OCI-LY1 (cell line): ENCODE measurements around the gene PTAR1.

ENCODE experiments used
- H2AFZ ChIP-seq: fragments of 200-600 bp; sonication (generic), shearing (Covaris generic); 2 replicates; pipeline ENCODE4 v1.6.0; 2014; ENCODE audit warnings: antibody characterized with exemption, mild to moderate bottlenecking, low read length
- H3F3A ChIP-seq: fragments of 200-600 bp; sonication (generic), shearing (Covaris generic); 2 replicates; pipeline ENCODE4 v1.6.0; 2014; ENCODE audit warnings: mild to moderate bottlenecking, antibody characterized with exemption, low read length, moderate library complexity; ENCODE audit not compliant: insufficient read depth
- H3K27ac ChIP-seq: fragments of 200-600 bp; sonication (generic); 2 replicates; pipeline ENCODE4 v1.5.1; 2014; ENCODE audit warnings: low read length, mixed run types, mild to moderate bottlenecking, low read depth; ENCODE audit not compliant: poor library complexity, severe bottlenecking
- H3K27me3 ChIP-seq: fragments of 200-600 bp; sonication (generic); 2 replicates; pipeline ENCODE4 v1.6.0; 2014; ENCODE audit warnings: antibody characterized with exemption, mild to moderate bottlenecking, low read length, moderate library complexity; ENCODE audit not compliant: insufficient read depth
- H3K36me3 ChIP-seq: fragments of 200-600 bp; sonication (generic); 2 replicates; pipeline ENCODE4 v1.6.1; 2014; ENCODE audit warnings: mild to moderate bottlenecking, antibody characterized with exemption, low read length, moderate library complexity, mixed read lengths; ENCODE audit not compliant: insufficient read depth
- H3K4me1 ChIP-seq: fragments of 200-600 bp; sonication (generic); 2 replicates; pipeline ENCODE4 v1.5.1; 2014; ENCODE audit warnings: mild to moderate bottlenecking, low read length, moderate library complexity; ENCODE audit not compliant: insufficient read depth, severe bottlenecking
- H3K4me2 ChIP-seq: fragments of 200-600 bp; sonication (generic), shearing (Covaris generic); 2 replicates; pipeline ENCODE4 v1.6.1; 2014; ENCODE audit warnings: low read length
- H3K4me3 ChIP-seq: fragments of 200-600 bp; sonication (generic); 2 replicates; pipeline ENCODE4 v1.5.1; 2014; ENCODE audit warnings: low read length, low read depth, mild to moderate bottlenecking, mixed read lengths; ENCODE audit not compliant: poor library complexity, severe bottlenecking
- H3K79me2 ChIP-seq: fragments of 200-600 bp; shearing (Covaris generic); 2 replicates; pipeline ENCODE4 v1.6.1; 2016; ENCODE audit warnings: mixed run types, low read length, mixed read lengths; ENCODE audit not compliant: insufficient read depth
- H3K9ac ChIP-seq: fragments of 200-600 bp; sonication (generic), shearing (Covaris generic); 2 replicates; pipeline ENCODE4 v1.6.1; 2014; ENCODE audit warnings: mild to moderate bottlenecking, low read length, mixed read lengths
- H3K9me2 ChIP-seq: fragments of 200-600 bp; sonication (generic), shearing (Covaris generic); 2 replicates; pipeline ENCODE4 v1.6.1; 2014; ENCODE audit warnings: low read depth, mild to moderate bottlenecking, low read length, mixed read lengths
- H3K9me3 ChIP-seq: fragments of 200-600 bp; shearing (Covaris generic); 2 replicates; pipeline ENCODE4 v1.6.1; 2014; ENCODE audit warnings: low read length, mixed read lengths
- H4K20me1 ChIP-seq: fragments of 200-600 bp; sonication (generic), shearing (Covaris generic); 2 replicates; pipeline ENCODE4 v1.6.0; 2016; ENCODE audit warnings: mild to moderate bottlenecking, low read length; ENCODE audit not compliant: insufficient read depth
- EZH2 ChIP-seq: fragments of 200-600 bp; sonication (generic), shearing (Covaris generic); IDR thresholded peaks from 2 replicates; pipeline ENCODE4 v1.8.0; 2017; ENCODE audit warnings: borderline replicate concordance, mixed run types, mild to moderate bottlenecking, antibody characterized with exemption, low read length, moderate library complexity, mixed read lengths
- TF ChIP-seq, protein P1 (sequence below): fragments of 200-600 bp; sonication (generic), shearing (Covaris generic); IDR thresholded peaks from 2 replicates; pipeline ENCODE4 v1.5.1; 2017; ENCODE audit warnings: mild to moderate bottlenecking, antibody characterized with exemption, low read length, moderate library complexity, mixed read lengths

The PTAR1 gene

DNA sequence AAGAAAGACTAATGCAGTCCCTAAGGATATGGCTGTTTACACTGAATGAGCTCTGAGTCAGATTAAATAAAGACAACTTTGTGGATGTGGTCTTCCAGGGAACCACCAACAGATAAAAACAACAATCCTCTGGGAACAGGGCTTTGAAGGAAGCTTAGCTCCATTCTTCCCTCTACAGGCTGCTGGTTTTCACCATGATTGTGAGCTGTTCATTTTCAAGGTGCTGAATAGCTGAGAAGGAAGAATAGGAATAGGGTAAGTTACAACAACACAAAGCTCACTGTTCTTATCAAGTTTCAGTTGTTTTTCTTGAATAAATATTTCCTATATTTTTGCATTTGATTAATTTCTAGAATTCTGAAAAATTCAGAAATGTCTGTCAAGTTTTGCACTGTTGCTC lies 25.9 kb upstream of the PTAR1 start:
- Histone ChIP-seq H3K36me3 (no peaks in the 10 kb centered on the region), H3K27me3 (no peaks in the 10 kb centered on the region), H3K9ac (no peak overlapping the region), H3K4me1 (no peaks in the 10 kb centered on the region), H3K27ac (no peak overlapping the region), H3F3A (no peaks in the 10 kb centered on the region), H3K4me2 (no peak overlapping the region), H3K9me2 (no peaks in the 10 kb centered on the region), H3K9me3 (no peaks in the 10 kb centered on the region), H4K20me1 (no peaks in the 10 kb centered on the region), H3K4me3 (no peak overlapping the region), H2AFZ (no peak overlapping the region), H3K79me2 (no peaks in the 10 kb centered on the region)
- TF ChIP-seq, protein P1, sequence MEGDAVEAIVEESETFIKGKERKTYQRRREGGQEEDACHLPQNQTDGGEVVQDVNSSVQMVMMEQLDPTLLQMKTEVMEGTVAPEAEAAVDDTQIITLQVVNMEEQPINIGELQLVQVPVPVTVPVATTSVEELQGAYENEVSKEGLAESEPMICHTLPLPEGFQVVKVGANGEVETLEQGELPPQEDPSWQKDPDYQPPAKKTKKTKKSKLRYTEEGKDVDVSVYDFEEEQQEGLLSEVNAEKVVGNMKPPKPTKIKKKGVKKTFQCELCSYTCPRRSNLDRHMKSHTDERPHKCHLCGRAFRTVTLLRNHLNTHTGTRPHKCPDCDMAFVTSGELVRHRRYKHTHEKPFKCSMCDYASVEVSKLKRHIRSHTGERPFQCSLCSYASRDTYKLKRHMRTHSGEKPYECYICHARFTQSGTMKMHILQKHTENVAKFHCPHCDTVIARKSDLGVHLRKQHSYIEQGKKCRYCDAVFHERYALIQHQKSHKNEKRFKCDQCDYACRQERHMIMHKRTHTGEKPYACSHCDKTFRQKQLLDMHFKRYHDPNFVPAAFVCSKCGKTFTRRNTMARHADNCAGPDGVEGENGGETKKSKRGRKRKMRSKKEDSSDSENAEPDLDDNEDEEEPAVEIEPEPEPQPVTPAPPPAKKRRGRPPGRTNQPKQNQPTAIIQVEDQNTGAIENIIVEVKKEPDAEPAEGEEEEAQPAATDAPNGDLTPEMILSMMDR: no peak
- TF ChIP-seq EZH2: no peak

DNA sequence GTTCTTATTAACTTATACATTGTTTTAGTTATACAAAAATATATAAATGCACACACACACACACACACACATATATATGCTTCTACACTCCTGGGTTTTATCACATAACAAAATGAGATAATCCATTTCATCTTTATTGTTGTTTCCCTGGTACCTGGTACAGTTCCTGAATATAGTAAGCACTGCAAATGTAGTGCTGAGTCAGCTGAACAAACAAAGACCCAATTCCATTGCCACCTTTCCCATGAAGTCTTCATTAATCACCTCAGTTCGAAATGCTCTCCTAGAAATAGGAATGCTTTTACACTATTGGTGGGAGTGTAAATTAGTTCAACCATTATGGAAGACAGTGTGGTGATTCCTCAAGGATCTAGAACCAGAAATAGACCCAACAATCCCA lies 13.4 kb upstream of the PTAR1 start:
- H3K27me3 ChIP-seq: no peaks in the 10 kb centered on the region
- no peaks in the 10 kb centered on the region for H3F3A ChIP-seq
- no peak overlapping the region for H3K4me2 ChIP-seq
- no peak for TF ChIP-seq EZH2
- TF ChIP-seq, protein P1: no peak
- H3K4me1 ChIP-seq: no peaks in the 10 kb centered on the region
- no peak overlapping the region for H3K4me3 ChIP-seq
- H2AFZ ChIP-seq: no peak overlapping the region
- no peaks in the 10 kb centered on the region for H4K20me1 ChIP-seq
- H3K79me2 ChIP-seq: no peaks in the 10 kb centered on the region
- no peaks in the 10 kb centered on the region for H3K9me3 ChIP-seq
- no peak overlapping the region for H3K27ac ChIP-seq
- no peaks in the 10 kb centered on the region for H3K36me3 ChIP-seq
- no peaks in the 10 kb centered on the region for H3K9me2 ChIP-seq
- H3K9ac ChIP-seq: no peak overlapping the region

DNA sequence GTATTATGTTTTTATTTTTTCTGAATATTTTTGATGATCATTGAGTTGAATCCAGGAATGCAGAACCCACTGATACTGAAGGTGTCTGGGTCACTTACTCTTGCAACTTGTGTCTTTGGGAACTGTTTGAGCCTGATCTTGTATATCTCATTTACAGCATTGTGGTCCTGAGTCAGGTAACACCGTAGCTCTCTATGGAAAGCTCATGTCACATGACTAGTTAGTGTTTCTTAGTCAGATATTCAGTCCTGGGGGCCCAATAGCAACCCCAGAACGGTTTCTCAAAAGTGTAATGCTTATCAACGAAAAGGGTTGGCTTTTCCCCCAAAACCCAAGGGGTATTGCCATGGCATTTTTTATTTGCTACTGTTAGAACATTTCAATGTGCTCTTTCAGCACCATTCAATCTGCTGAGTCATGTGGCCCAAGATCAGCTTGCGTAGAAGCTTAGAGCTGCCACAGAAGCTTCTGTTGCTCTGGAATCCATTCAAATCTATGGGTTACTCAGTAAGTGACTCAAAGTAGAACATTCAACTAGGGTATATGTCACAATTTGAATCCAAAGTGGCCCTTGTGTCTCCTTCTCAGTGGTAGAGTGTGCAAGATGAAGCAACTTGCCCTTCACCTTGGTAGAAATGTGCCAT lies 12.1 kb upstream of the PTAR1 start:
- TF ChIP-seq, protein P1: no peak
- no peak for TF ChIP-seq EZH2
- Histone ChIP-seq H3K9ac (no peak overlapping the region), H3K9me2 (no peaks in the 10 kb centered on the region), H2AFZ (no peak overlapping the region), H3F3A (no peaks in the 10 kb centered on the region), H3K9me3 (no peaks in the 10 kb centered on the region), H4K20me1 (no peaks in the 10 kb centered on the region), H3K27ac (no peak overlapping the region), H3K4me3 (no peak overlapping the region), H3K27me3 (no peaks in the 10 kb centered on the region), H3K4me2 (no peak overlapping the region), H3K4me1 (no peaks in the 10 kb centered on the region), H3K36me3 (no peaks in the 10 kb centered on the region), H3K79me2 (no peaks in the 10 kb centered on the region)
